Activated CD4-positive, alpha-beta T cell treated with anti-CD3 and anti-CD28 coated beads for 1 hour (primary cell): ENCODE results near the gene AK5.

Experiments used
- DNase-seq: peaks from one replicate; pipeline ENCODE4 v3.0.0-alpha.2; 2020

The AK5 gene, protein sequence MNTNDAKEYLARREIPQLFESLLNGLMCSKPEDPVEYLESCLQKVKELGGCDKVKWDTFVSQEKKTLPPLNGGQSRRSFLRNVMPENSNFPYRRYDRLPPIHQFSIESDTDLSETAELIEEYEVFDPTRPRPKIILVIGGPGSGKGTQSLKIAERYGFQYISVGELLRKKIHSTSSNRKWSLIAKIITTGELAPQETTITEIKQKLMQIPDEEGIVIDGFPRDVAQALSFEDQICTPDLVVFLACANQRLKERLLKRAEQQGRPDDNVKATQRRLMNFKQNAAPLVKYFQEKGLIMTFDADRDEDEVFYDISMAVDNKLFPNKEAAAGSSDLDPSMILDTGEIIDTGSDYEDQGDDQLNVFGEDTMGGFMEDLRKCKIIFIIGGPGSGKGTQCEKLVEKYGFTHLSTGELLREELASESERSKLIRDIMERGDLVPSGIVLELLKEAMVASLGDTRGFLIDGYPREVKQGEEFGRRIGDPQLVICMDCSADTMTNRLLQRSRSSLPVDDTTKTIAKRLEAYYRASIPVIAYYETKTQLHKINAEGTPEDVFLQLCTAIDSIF

GRCh38 chr1:77281491-77282186, at the start of gene AK5:
Gene AK5, plus strand, starts transcription at chr1:77282019. Its CDS starts 295 bp downstream, at chr1:77282314.
- peak; percentile 36 for DNase-seq

- no peak for DNase-seq
Observed at GRCh38 chr1:77232829-77233228, 49.0 kb upstream of the AK5 start.

DNA sequence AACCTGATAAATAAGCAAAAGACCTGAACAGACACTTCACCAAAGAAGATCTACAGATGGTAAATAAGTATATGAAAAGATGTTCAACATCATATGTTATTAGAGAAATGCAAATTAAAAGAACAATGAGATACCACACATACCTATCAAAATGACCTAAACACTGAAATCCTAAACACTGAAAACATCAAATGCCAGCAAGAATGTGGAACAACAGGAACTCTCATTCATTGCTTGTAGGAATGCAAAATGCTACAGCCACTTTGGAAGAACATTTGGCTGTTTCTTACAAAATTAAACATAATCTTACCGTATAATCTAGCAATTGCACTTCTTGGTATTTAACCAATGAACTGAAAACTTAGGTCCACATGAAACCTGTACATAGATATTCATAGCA, 47.7 kb upstream of the AK5 start:
- DNase-seq = no peak

GRCh38 chr1:77234943-77235342, 46.9 kb upstream of the AK5 start:
- DNase-seq = no peak

DNA sequence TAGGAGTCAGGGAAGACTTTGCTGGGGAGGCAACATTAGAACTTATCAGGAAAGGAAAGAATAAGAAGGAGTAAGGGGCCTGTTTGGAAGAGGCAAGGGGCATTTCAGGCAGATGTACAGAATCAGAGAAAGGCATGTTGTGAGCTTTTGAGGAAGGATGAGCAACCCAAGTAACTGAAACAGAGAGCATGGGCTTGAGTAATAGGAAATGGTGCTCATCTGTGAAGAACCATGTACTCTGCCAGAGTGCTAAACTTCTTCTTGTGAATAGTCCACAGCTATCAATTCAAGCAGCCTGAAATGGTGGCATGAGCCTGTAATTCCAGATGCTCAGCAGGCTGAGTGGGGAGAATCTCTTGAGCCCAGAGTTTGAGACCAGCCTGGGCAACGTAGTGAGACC, 43.4 kb upstream of the AK5 start:
- no peak for DNase-seq

DNA sequence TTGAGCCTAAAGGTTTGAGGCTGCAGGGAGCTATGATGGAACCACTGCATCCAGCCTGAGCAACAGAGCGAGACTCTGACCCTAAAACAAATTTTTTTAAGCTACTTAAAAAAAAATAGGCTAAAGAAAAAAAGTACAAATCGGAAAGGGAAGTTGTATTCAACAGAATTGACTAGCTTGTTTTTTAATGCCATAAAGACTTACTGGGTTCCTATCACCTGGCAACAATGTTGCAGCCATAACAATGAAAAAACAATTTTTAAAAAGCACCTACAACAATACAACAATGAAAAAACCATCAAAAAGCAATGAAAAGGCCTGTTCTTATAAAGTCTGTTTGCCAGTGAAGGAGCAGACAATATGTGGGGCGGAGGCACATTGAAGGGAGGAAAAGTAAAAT, 42.5 kb upstream of the AK5 start:
- DNase-seq = no peak

DNA sequence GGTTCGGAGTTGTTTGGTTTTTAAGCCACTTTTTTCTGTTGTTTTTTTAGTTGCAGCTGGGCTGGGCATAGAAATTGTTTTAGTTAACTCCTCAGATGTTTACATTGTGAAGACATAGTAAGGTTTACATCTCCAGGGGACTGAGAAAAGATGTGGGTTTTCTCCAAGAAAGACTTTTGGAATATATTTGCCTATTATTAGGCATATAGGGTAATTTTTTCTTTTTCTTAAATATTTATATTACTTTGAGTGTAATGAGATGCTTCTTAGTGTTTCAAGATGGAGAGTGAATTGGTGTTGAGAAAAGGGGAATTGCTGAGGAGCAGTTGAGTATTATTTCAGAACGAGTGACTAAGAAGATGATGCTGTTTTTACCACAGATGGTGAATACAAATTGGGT, 36.0 kb upstream of the AK5 start:
- DNase-seq = no peak

- DNase-seq = no peak
Observed at GRCh38 chr1:77250126-77250525, 31.7 kb upstream of the AK5 start.

DNA sequence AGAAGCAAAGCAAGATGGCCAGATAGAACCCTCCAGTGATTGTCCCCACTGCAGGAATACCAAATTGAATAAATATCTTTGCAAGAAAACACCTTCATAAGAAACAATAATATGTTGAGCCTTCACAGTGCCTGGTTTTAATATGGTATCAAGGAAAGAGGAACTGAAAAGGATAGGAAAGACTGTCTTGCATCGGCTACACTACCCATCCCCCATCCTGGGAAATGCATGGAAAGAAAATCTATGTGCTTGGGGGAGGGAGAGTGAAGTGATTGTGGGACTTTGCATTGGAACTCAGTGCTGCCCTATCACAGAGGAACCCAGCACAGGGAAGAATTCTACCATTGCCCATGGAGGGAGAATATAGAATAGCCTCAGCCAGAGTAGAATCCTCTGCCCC, 28.6 kb upstream of the AK5 start:
- no peak for DNase-seq

GRCh38 chr1:77263708-77264107, 18.1 kb upstream of the AK5 start:
- no peak for DNase-seq

DNA sequence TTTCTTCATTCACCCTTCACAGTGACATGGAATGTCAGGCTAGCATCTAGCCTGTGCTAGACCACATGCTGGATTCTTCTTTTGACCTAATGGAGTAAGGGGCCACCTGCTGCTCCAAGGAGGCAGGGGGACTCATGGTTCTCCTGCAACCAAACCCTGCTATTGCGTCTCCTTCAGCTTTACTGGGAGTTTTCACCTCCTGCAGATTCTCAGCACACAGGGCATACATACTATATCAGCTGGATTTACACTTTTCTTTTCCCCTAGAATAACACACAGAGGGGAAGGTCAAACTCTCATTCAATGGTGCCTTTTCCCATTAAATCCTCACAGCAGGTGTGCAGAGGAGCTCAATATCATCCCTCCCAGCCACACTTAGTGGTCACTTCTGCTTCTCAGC, 16.6 kb upstream of the AK5 start:
- DNase-seq = no peak

DNA sequence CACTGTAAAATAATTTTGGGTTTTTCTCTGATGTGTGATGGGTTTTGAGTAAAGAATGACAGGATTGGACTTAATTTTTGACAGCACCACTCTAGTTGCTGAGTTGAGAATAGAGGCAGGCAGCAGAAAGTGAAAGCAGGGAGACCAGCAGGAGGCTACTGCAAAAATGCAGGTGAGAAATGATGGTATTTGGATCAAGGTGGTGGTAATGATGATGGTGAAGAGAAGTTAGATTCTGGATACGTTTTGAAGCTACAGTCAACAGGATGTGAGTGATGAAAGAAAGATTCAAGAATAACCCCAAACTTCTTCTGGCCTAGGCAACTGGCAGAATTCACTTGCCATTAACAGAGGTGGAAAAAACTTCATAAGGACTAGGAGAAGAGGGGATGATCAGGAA, 14.8 kb upstream of the AK5 start:
- DNase-seq = no peak

- DNase-seq = no peak
Observed at GRCh38 chr1:77271852-77272580, 9.8 kb upstream of the AK5 start.

GRCh38 chr1:77273891-77274290, 7.9 kb upstream of the AK5 start:
- DNase-seq = no peak

DNA sequence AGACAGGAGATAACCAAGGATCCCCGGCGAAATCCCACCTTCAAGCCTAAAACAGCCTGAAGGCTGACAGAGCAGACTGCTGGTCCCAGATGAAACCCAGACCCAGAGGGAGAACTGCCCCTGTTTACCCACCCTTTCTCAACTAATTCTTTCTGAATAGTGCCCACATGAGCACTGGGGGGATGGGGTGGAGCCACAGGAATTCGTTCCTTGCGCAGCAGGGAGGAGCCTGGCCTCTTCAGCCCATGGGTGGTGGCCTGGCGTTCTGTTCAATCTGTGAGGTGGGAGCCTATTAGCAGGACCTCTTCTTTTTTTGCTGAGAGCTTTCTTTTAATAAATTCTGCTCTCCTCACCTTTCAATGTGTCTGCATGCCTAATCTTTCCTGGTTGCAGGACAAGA, 6.6 kb upstream of the AK5 start:
- no peak for DNase-seq

GRCh38 chr1:77276941-77277340, 4.9 kb upstream of the AK5 start:
- no peak for DNase-seq

DNA sequence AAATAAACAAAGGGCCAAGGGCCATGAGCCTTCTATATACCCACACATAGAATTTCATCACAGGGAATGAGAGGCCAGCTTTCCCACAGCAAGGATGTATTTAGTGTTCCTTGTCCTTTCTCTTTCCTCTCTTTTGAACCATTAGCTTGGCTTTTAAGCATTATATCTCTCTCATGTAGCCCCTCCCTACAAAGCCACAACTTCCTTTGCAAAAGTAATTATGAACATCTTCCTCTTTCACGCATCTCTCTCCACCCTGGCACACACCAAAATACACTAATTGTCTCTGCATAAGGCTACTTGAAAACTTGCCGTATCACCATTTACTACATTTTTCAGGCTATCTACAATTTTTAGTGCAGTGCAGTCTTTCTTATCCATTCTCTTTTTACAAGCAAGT, 1.9 kb upstream of the AK5 start:
- DNase-seq = no peak

DNA sequence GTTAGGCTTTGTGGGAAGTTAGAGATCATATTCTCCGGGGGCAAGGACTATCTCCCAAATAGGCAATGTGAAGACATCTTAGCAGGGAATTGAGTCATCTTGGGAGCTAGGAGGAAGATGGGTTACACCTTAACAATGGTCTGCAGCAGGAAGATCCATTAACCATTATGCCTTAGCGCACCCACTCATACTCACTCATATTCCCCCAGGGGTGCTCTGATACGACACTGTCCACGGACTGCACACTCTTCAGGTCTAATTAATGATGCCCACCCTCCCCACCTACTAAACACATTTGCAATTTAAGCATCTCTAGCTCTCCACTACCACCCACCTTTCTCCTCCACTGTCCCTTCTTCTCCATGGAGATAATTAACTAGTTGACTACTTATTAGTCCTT, 857 bp upstream of the AK5 start:
- no peak for DNase-seq

GRCh38 chr1:77282187-77282865, 507 bp downstream of the AK5 start:
- DNase-seq = peak; percentile 16

GRCh38 chr1:77282866-77283539, 1.2 kb downstream of the AK5 start:
- peak; percentile 15 for DNase-seq

DNA sequence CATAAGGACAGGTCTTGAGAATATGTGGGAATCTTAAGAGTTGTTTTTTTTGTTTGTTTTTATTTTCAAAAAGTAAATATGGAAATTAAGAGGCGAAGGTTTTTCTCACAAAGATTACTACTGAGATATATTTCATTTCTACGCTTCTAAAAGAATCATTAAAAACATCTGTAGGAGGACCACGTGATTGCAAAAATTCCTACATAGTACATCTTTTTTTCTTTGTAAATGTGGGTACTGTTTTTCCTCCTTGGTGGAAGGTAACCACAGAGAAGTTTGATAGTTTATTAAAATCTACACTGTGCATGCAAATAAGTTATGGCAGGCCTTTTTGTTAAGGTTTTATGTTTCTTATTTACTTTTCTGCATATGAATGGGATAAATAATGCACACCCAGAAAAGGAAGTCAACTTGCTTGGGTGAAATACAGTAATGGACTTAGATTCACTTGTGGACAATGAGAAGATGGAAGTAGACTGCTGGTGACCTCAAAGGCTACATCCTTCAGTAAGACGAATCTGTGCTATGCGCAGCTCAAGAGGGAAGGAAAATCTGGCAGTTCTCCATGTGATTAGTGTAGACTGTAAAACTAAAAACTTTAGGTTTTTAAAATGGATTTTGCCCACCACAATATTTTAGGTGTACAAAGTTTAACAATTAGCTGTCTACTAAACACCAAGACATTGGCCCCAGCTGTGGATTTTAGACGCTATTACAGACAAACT, 2.0 kb downstream of the AK5 start:
- DNase-seq = no peak

DNA sequence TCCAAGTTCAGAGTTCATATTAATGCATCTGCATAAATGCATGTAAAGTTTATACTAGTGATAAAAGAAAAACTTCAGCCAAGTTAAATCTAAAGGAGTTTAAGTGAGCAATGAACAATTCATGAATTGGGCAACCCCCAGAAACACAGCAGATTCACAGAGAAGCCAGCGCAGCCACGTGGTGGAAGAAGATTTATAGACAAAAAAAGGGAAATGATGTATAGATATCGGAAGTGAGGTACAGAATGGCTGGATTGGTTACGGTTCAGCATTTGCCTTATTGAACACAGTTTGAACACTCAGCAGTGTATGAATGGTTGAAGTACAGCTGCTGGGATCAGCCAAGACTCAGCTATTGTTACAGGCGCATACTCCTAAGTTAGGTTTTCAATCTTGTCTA, 5.7 kb downstream of the AK5 start:
- DNase-seq = no peak
